Renal pelvis (tissue), 4 donors: ENCODE data around the gene EXPH5. TPM values are rescaled to one million over a fixed set of nuclear protein-coding genes. Genes with fewer than 3 reads are reported as not detected.
A peak's percentile ranks its signal among the peaks of the same experiment; 100 is the strongest.
"Not testable (repeated sequence)": the region's sequence is repeated elsewhere in the genome, so short reads cannot be mapped to it uniquely, and the experiment has no call there.

Source experiments
- DNase-seq: peaks from one replicate; pipeline ENCODE4 v3.0.0-alpha.2; 2013
- polyA plus RNA-seq, 3 donors: library from polyadenylated mRNA; unstranded; fragments of 120-200 nt; gene quantifications; one replicate each; pipeline ENCODE4 v1.2.1, GENCODE V29; 2013; ENCODE audit not compliant: insufficient read length in 3 of 3

EXPH5 gene
- polyA plus RNA-seq, 3 donors, result 2.8 to 6.2 (median 4.6) TPM

DNA sequence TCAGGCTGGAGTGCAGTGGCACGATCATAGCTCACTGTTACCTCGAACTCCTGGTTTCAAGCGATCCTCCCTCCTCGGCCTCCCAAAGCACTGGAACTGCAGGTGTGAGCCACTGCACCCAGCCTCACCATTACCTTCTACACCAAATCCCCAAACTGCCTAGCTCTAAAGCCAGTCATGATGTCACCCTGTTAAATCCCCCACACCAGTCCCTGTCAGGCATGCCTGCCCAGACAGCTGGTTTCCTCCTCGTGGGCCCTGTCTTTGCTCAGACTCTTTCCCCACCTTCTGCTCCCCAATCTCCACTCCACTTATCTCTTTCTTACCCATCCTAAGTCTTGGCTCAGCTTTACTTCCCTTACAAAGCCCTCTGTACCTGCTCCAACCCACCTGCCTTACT lies 12.5 kb upstream of the EXPH5 start:
- no peak for DNase-seq

DNA sequence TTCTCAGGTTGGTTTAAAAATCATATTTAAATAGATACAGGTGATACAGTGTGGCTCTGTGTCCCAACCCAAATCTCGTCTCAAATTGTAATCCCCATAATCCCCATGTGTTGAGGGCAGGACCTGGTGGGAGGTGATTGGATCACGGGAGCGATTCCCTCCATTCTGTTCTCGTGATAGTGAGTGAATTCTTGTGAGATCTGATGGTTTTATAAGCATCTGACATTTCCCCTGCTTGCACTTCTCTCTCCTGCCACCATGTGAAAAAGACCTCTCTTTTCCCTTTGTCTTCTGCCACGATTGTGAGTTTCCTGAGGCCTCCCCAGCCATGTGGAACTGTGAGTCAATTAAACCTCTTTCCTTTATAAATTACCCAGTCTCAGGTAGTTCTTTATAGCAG lies 9.2 kb upstream of the EXPH5 start:
- DNase-seq, result not testable (repeated sequence)

DNA sequence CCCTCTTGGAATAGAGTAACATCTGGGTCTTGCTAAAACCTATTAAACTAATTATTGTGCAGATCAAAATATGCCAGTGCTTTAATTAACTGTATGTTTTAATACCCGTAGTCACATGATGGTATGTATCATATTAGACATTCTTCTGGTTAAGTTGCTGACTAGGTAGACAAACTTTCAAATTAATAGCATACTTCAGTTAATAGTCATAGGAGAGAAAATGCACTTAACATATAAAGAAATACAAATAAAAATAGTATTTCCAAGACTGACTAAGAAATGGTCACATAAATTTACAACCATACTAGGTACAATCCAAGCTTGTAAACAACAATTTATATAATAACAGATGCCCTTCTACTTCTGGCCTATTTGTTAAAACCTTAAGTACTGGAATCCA lies 7.6 kb upstream of the EXPH5 start:
- no peak for DNase-seq

DNA sequence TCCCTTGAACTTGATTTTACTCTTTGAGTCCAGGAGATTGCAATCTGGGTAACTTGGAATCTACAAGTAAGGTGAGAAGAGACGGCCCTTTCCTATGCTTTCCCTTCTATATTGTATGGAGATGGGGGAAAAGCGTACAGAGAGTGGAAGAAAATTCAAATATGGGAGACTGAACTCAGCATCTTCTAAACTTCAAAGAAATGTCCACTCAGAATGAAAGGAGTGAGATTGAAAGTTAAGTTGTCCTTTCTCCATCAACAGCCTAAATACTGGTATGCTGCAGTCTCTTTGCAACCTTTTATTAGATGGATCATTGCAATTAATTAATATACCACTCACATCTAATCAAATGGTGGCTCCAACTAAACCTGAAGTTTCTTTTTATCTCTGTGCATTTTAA lies 6.4 kb upstream of the EXPH5 start:
- DNase-seq, result no peak

DNA sequence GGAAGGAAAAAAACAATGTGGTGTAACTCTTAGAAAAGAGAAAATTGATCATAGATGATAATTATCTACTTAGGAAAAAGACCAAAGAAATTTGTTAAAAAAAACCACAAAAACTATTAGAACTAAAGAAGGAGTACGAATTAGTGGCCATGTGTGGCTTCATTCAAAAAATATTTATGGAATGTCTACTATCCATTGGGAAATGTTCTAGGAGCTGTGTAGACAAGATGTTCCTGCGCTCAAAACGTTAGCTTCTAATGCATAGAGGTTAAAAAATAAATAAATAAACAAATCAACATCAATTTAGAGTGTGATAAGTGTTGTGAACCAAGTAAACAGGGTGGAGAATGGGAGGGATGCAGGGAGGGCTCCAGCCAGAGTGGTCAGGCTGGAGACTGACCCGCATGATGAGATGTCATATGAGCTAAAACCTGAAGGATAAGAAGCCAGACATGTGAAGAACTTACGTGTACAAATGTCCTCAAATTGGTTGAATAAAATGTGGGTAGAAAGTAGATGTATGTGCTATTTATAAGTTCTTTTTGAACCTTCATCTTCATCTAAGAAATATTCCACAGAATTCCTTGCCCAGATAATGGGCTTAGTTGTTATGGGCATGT lies 4.3 kb upstream of the EXPH5 start:
- no peak for DNase-seq

DNA sequence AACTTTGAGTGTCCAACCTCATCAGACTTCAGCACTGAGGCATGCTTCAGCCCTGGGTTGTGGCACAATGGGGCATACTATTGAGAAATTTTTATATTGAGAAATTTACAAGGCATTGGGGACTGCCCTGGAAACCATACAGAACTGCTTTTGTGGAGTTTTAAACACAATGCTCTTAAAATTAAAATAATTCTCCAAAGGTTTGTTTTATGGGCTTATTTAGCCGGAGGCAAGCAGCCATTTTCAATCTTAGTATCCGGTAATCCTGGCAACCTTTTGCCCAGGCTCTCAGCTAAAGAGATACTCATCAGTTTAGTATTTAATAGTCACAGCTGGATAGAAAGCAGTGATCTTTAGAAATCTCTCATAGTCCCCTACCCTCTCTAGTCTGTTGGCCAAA lies 3.1 kb upstream of the EXPH5 start:
- DNase-seq, result no peak

DNA sequence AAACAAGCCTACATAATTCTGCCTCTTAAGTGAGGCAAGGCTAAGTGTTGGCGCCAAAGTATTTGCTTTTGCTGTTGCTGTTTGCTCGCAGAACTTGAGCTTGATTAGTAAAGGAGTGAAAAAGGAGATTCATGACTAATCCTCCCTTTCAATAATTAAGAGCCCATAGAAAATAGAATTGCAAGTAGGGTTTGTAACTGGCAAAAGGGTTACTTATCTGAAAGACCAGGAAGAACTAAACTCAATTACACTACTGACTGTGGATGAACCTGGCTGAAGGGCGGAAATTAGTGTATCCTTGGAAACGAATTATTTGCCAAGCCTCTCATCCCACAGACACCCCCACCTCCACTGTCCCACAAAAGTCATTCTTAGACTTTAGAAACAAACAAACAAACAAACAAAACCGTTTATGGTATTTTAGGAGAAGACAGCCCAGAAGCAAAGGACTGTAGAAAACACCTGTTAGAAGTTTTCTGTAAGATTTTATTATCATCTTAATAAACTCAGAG lies 411 bp upstream of the EXPH5 start:
- no peak for DNase-seq

DNA sequence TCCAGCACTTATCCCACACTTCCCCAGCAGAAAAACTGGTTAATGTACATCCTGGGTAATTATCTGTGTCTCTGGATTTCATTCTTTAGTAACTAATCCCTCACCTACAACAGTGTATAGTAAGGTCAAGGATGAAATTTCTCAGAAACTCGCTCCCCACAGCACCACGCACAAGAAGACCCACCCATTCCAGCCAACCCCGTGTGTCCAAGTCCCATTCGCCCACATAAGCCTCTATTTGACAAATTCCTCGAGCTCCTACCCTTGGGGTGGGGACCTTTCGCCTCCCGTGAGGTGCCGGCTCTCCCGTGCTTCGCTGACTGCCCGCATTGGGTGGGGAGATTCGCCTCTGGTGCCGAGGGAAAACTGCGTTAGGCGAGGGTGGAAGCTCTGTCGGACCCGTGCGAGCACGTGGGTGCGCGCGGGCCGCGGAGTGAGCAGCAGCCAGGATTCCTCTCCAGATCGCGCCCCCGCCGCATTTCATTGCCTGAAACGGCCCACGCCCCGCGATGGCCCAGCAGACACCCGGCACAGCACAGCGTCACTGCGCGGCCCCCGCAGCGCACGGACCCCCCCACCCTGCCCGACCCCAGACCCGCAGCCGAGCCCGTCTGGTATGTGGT lies 866 bp downstream of the EXPH5 start:
- peak; percentile 37 for DNase-seq

DNA sequence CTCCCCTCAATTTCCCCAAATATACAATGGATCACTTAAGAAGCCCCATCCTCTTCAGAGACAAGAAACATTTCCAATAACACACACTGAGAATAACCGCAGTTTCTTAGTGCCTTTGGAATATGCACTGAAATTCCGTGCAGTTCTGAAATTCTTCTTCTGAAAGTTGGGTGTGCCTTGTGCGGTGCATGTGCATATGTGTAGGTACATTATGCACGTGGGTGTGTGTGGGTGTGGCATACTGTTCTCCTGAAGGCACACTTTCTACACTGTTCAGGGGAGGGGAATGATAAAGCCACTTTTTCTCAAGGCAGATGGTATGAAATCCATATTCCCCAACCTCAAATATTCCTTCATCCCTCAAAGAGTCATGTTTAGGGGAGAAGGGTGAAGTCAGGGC lies 1.7 kb downstream of the EXPH5 start:
- DNase-seq, result no peak

DNA sequence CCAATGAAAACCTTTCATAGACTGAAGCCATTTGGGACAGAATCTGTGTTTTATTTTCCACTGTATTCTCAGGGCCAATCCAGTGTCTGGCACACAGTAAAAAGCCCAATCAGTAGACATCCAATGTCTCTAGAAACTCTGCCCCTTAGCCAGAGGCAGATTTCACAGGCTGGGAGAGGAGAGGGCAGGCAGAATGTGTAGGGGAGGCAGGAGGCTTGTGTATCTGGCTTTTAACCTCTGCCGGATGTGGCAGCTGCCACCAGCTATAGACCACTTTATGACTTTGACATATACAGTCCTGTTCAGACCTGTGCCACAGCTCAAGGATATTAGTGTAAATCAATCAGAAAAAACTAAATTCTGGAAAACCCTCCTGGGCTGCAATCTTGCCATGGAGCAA lies 4.4 kb downstream of the EXPH5 start:
- DNase-seq, result no peak

DNA sequence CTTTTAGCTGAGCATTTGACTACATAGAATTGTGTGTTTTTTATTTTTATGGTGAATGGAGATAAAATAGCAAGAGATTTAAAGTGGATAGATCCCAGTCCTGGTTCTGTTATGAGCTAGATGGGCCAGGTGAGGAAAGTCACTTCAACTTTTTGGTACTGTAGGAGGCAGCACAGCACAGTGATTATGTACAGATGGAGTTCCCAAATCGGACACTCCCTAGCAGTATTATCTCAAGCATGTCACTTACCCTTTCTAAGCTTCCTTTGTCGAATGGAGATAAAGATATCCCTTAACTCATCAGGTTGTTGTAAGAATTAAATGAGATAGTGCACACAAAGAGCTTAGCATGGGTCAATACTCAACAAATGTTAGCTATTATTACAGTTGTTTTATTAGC lies 5.3 kb downstream of the EXPH5 start:
- no peak for DNase-seq

DNA sequence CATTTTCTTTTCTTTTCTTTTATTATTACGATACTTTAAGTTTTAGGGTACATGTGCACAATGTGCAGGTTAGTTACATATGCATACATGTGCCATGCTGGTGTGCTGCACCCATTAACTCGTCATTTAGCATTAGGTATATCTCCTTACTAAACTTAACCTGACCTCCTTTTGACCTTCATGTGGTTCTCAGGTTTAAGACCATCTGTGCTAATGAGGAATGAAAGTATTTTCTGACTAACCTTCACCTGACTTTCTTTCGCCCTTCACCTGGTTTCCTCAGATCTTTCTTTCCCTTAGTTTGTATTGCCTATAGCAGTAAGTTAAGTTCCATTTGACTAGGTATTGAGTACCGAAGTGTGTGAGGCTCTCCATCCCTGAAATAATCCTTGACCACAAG lies 6.5 kb downstream of the EXPH5 start:
- DNase-seq, result no peak

DNA sequence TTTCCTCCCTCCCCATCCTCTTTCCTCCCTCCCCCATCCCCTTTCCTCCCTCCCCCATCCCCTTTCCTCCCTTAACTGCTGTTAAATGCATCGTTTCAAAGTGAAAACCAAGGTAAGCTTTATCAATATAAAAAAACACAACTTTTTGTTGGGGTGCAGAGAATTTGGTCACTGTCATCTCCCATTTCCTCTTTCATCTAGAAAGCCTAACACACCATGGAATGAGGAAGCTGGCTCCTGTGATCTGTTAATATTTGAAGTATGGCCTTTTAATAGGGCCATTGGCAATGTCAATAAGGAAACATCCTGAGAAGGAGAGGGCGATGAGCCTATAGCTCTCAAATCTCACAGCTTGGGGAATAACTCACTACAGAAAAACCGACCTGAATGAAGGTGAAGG lies 7.0 kb downstream of the EXPH5 start:
- no peak for DNase-seq

DNA sequence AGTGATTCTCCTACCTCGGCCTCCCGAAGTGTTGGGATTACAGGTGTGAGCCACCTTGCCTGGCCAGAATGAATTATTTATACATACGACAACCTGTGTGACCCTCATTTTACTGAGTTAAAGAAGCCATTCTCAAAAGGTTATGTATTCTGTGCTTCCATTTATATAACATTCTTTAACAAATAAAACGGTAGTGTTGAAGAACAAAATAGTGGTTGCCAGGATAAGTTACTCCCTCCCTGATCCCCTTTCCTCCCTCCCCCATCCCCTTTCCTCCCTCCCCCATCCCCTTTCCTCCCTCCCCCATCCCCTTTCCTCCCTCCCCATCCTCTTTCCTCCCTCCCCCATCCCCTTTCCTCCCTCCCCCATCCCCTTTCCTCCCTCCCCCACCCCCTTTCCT lies 7.4 kb downstream of the EXPH5 start:
- DNase-seq, result not testable (repeated sequence)

DNA sequence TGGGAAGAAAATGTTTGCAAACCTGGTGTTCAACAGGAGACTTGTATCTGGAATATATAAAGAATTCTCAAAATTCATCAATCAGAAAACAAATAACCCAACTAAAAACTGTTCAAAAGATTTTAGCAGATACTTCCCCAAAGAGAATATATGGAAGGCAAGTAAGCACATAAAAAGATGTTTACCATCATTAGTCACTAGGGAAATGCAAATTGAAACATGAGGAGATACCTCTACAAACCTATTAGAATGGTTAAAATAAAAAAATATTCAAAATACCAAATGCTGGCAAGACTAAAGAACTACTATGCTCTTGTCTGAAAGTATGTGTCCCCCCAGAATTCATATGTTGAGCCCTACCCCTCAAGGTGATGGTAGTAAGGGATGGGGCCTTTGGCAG lies 8.6 kb downstream of the EXPH5 start:
- no peak for DNase-seq

DNA sequence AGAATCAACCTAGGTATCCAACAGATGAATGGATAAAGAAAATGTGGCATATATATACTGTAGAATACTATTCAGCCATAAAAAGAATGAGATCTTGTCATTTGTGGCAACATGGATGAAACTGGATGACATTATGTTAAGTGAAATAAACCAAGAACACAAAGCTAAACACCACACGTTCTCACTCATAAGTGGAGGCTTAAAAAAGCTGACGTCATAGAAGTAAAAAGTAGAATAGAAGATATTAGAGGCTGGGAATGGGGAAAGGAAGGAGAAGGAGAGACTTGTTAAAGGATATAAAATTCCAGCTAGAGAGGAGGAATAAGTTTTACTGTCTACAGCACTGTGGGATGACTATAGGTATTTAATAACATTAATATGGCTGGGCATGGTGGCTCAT lies 12.9 kb downstream of the EXPH5 start:
- no peak for DNase-seq

DNA sequence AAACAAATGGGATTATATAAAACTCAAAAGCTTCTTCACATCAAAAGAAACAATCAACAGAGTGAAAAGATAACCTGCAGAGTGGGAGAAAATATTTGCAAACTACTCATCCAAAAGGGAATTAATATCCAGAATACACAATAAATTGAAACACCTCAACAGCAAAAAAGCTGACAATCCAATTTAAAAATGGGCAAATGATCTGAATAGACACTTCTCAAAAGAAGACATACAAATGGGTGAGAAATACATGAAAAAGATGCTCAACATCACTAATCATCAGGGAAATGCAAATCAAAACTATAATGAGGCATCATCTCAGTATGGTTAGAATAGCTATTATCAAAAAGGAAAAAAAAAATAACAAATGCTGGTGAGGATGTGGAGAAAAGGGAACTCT lies 13.5 kb downstream of the EXPH5 start:
- no peak for DNase-seq

DNA sequence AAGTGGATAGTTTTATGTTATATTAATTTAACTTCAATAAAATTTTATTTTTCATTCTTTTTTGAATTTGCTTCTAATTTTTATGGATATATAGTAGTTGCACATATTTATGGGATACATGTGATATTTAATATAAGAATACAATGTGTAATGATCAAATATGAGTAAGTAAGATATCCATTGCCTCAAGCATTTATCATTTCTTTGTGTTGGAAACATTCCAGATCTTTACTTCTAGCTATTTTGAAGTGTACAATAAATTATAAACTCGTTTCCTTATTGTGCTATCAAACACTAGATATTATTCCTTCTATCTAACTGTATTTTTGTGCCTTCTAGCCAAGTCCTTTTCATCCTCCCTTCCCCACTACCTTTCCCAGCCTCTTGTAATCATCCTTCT lies 17.0 kb downstream of the EXPH5 start:
- no peak for DNase-seq

DNA sequence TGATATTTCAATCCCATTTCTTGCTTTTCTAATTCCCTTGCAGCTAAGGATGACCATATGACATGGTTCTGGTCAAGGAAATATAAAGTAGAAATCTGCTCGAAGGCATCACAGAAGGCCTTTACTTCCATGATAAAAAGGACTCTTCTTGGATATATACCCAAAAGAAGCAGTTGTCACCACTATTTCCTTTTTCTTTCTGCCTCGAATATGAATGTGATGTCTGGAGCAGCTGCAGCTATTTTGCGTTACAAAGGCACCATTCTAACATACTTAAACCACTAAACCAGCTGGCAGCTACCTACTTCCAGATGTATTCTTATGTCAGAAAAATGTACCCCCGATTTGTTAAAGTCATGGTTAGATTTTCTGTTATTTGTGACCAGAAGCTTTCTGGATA lies 18.9 kb downstream of the EXPH5 start:
- no peak for DNase-seq

DNA sequence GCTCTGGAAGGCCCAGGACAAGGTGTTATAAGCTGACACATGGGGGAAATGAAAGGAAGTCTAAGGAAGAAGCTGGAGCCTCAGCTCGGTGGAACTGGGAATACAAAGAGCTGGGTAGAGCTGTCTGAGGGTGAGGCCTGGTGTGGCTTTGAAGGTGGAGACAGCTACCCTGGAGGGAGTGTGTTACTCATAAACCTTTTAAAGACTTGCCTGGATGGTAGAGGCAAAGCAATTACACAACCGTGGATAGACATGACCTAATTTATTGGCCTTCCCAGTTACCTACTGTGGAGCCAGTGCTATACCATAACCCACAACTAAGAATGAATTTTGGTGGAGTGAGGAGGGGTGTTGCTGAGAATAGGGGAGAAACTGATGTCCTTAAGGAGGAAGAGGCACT lies 22.6 kb downstream of the EXPH5 start:
- DNase-seq, result no peak

DNA sequence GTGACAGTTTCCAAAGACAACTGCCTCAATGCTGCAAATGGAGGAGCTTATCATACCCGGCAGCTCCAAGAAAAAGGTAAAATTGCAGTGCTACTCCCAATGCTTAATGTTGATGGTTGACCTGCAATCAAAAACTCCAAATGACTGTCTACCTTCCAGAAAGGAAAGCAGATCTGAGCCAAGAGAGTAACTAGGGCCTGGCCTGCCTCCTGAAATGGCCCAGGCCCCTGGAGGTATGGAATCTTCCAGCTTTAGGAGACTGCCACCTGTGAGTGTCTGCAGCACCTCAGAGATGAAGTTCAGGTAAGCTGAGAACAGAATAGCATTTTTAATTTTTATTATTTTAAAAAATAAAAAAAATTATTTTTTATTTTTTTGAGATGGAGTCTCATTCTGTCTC lies 23.7 kb downstream of the EXPH5 start:
- DNase-seq, result no peak

DNA sequence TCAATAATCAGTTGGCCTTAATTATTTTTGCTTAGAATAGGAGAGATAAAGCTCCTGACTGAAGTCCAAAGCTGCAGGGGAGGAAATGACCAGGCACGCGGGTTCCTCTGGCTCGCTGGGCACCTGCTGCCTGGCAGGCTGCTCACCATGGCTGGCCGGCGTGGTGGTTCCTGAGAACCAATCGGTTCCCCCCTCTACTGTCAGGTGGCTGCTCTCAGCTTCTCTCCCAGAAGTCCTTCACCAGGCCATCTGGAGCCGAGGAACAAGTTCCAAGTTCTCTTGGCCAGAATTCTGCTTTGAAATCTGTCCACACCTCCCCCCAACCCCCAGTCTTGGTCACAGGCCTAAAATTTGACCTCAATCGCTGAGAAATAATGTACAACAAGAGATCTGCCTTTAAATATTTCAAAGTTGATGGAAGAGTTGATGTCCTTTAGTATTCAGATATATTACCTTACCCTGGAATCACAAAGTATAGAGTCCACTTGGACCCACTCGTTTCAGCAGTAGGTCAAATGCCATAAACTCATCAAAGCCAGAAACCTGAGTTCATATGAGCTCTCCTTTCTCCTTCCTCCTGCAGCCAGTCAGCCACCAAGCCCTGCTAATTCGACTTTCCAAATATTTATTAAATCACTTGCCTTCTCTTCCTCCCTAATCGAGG lies 25.2 kb downstream of the EXPH5 start:
- DNase-seq, result no peak

DNA sequence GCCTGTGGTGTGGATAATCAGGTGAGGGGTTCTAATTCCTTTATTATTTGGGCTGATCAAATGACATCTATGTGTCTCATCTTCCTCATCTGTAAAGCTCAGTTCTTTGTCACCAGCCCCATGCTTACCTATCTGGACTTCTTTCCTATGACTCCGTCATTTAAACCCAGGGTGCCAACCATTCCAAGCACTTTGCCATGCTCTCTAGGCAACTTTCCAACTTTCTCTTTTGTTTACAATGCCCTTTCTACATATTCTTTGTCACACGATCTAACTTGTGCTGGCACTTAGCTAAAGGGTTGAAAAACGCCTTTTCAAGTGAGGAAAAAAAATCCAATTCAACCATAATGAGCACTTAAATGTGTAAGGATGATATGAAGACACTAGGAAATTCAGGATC lies 27.9 kb downstream of the EXPH5 start:
- no peak for DNase-seq
